A673 (cell line): ENCODE results near the gene TSPEAR.

Source experiments
- EZH2 ChIP-seq: fragments of 200-600 bp; sonication (generic); IDR thresholded peaks from 2 replicates; pipeline ENCODE4 v1.6.1; 2017; ENCODE audit warnings: borderline replicate concordance, low read depth, mild to moderate bottlenecking, mixed read lengths, antibody characterized with exemption, low read length; ENCODE audit not compliant: poor library complexity, severe bottlenecking
- TF ChIP-seq, protein P1 (sequence below): fragments of 300-800, 200-600 bp; sonication (generic); conservative IDR thresholded peaks from 2 replicates; pipeline ENCODE4 v1.5.1; 2017; ENCODE audit warnings: low read depth, mild to moderate bottlenecking, antibody characterized with exemption, low read length, moderate library complexity, mixed read lengths

DNA sequence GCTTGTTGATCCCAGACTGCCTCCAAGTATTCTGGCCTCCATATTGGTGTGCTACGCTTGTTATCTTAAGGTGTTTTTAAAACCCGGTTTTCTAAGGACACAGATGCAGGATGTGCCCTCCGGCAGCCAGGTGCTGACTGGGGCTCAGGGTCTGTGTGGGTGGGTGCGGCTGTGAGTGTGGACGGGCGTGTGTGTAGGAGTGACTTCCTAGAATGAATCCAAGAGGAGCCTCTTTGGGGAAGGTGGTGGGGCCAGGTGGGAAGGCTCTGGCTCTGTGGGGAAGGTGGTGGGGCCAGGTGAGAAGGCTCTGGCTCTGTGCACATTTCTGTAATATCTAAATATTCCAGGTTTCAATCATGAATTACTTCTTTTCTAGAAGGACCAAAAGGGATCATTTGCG is 12.8 kb upstream of the TSPEAR start:
- TF ChIP-seq, protein P1, sequence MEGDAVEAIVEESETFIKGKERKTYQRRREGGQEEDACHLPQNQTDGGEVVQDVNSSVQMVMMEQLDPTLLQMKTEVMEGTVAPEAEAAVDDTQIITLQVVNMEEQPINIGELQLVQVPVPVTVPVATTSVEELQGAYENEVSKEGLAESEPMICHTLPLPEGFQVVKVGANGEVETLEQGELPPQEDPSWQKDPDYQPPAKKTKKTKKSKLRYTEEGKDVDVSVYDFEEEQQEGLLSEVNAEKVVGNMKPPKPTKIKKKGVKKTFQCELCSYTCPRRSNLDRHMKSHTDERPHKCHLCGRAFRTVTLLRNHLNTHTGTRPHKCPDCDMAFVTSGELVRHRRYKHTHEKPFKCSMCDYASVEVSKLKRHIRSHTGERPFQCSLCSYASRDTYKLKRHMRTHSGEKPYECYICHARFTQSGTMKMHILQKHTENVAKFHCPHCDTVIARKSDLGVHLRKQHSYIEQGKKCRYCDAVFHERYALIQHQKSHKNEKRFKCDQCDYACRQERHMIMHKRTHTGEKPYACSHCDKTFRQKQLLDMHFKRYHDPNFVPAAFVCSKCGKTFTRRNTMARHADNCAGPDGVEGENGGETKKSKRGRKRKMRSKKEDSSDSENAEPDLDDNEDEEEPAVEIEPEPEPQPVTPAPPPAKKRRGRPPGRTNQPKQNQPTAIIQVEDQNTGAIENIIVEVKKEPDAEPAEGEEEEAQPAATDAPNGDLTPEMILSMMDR = no peak
- TF ChIP-seq EZH2 = no peak
